Heart right ventricle (tissue), 16 donors: ENCODE results near the gene SYS1. TPM values are rescaled to one million over a fixed set of nuclear protein-coding genes. Genes with fewer than 3 reads are reported as not detected.

Experiments
- ATAC-seq, 8 donors: fragments of 200-7000 bp; cut with Tn5 transposase; one replicate each; pipeline ENCODE4 v1.9.1; 2020; ENCODE audit warnings: mild to moderate bottlenecking in 8 of 8, moderate library complexity in 8 of 8, moderate number of reproducible peaks in 1 of 8
- DNase-seq, 2 donors: peaks; one replicate each; pipeline ENCODE4 v3.0.0-alpha.2; 2020
- H3K27ac ChIP-seq, 10 donors: fragments of 200-600 bp; sonication (generic) in 2 of 10; one replicate each; pipeline versions ENCODE4 v1.5.0 to v1.8.0; 2020 to 2022; ENCODE audit warnings: mild to moderate bottlenecking in 3 of 10
- H3K27me3 ChIP-seq, 7 donors: fragments of 200-600 bp; one replicate each; pipeline ENCODE4 v1.8.0; 2021 to 2022; ENCODE audit warnings: mild to moderate bottlenecking in 2 of 7
- H3K36me3 ChIP-seq, 9 donors: fragments of 200-600 bp; sonication (generic) in 1 of 9; one replicate each; pipeline versions ENCODE4 v1.5.0 to v1.8.0; 2020 to 2022; ENCODE audit warnings: mild to moderate bottlenecking in 2 of 9
- H3K4me1 ChIP-seq, 9 donors: fragments of 200-600 bp; sonication (generic) in 1 of 9; one replicate each; pipeline versions ENCODE4 v1.5.0 to v1.8.0; 2020 to 2022; ENCODE audit warnings: mild to moderate bottlenecking in 4 of 9
- H3K4me3 ChIP-seq, 10 donors: fragments of 200-600 bp; sonication (generic) in 2 of 10; one replicate each; pipeline versions ENCODE4 v1.5.0 to v1.8.0; 2020 to 2022; ENCODE audit warnings: mild to moderate bottlenecking in 7 of 10, moderate library complexity in 2 of 10
- H3K9me3 ChIP-seq, 11 donors: fragments of 200-600 bp in 10 of 11; sonication (generic) in 2 of 11; one replicate each; pipeline versions ENCODE4 v1.5.0 to v1.8.0; 2013 to 2022; ENCODE audit warnings: mild to moderate bottlenecking in 2 of 11, control low read depth in 1 of 11, moderate library complexity in 1 of 11
- WGBS, 2 donors: extraction: QIAGEN DNeasy Blood & Tissue Kit; methylation state at CpG; one replicate each; pipeline ENCODE4 v1.1.7; 2013; ENCODE audit warnings: inconsistent platforms in 1 of 2; 5-methylcytosine and 5-hydroxymethylcytosine counted together
- intact Hi-C, 10 donors: fragments of 100-400 bp; cut with DNase I; formaldehyde crosslinking; loops; one replicate each; pipeline versions ENCODE4 v1.11.1 to v1.14.2; 2022
- polyA plus RNA-seq, 2 donors: library from polyadenylated mRNA; stranded (reverse); fragments of 200-250 nt; gene quantifications; one replicate each; pipeline ENCODE4 v1.2.3, GENCODE V29; 2013
- total RNA-seq, 10 donors: library from RNA; stranded (reverse); fragmentation: NEBNext Ultra II Directional in 3 of 10; extraction: Animal tissue kit (Norgen Biotek cat#: 25700) in 3 of 10; gene quantifications; one replicate each; pipeline versions ENCODE4 v1.2.1 to v1.2.4, GENCODE V29; 2021 to 2023
- TF ChIP-seq, protein P1 (sequence below), 9 donors: fragments of 200-600 bp; sonication (generic) in 2 of 9; IDR thresholded peaks; one replicate each; pipeline versions ENCODE4 v1.5.0 to v1.8.0; 2021 to 2022; ENCODE audit warnings: antibody characterized with exemption in 9 of 9, mild to moderate bottlenecking in 5 of 9, moderate library complexity in 1 of 9
- donor health status: Arrhythmogenic right ventricular cardiomyopathy.
- donor health status: ischemic (EF 13 %, LVEDD 7.1; RV severe dilation, severe dysfunction).
- donor health status: healthy with polysubstance abuse.
- donor health status: DM: no; HTN: yes; CAD: no.
- donor health status: DM: no; HTN: no; CAD: no.
- donor health status: ischemic (EF 25% LVEDD 6.9; RV normal size, moderate dysfunction).
- donor health status: ischemic (EF 25% LVEDD 5.7; RV mildly dilated, moderate dysfunction).
- donor health status: healthy.
- donor health status: DM: yes; HTN: yes; CAD: no.
- donor health status: Ischemic cardiomyopathy.
- donor health status: ischemic (EF 35%, LVEDD 5.7; RV mildly dilated, moderate dysfunction).
- donor health status: nonischemic (EF 11% LVEDD 7.7; RV severe dilation, severe dysfunction).
- donor health status: DM: yes; HTN: yes; CAD: no.
- donor health status: PGD.
- donor health status: ischemic (EF 29% LVEDD 5.4; RV normal size, mild dysfunction).
- donor health status: nonischemic (EF 23%, LVEDD 6.1; RV moderate dilation, normal function).

The SYS1 gene
- total and polyA plus RNA-seq, 12 donors = 11.7 to 34.5 (median 18.2) TPM

DNA sequence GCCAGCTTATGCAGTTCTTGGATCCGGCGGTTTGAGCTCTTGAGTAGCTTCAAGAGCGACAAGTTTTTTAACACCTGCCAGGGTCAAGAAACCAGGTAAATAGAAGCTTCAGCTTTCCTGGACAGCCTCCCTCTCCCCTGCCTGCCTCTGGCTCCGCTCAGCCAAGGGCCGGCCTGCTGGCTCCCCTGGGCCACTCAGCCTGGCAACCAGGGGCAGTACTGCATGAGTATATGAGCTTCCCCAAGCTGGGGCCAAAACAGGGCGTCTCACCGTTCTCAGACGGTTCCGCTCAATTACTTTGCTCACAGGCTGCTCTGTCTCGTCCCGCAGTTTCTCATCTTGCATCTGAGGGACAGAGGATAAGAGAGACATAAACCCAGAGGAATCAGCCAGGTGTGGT, 14.3 kb downstream of the SYS1 start:
- no peak overlapping the region for H3K4me3 ChIP-seq
- intact Hi-C loops = no loop called here
- ATAC-seq (no peak), DNase-seq (no peak)
- peaks cover 0 to 18% (median 10%) of the 10 kb centered on the region in 9 donors for H3K4me1 ChIP-seq
- TF ChIP-seq, protein P1, sequence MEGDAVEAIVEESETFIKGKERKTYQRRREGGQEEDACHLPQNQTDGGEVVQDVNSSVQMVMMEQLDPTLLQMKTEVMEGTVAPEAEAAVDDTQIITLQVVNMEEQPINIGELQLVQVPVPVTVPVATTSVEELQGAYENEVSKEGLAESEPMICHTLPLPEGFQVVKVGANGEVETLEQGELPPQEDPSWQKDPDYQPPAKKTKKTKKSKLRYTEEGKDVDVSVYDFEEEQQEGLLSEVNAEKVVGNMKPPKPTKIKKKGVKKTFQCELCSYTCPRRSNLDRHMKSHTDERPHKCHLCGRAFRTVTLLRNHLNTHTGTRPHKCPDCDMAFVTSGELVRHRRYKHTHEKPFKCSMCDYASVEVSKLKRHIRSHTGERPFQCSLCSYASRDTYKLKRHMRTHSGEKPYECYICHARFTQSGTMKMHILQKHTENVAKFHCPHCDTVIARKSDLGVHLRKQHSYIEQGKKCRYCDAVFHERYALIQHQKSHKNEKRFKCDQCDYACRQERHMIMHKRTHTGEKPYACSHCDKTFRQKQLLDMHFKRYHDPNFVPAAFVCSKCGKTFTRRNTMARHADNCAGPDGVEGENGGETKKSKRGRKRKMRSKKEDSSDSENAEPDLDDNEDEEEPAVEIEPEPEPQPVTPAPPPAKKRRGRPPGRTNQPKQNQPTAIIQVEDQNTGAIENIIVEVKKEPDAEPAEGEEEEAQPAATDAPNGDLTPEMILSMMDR (IDR thresholded peaks at IDR 0.05) = no peak
- H3K27ac ChIP-seq = no peak overlapping the region
- no peaks in the 10 kb centered on the region for H3K27me3 ChIP-seq
- peaks cover 0 to 3% (median 0%) of the 10 kb centered on the region in 9 donors for H3K36me3 ChIP-seq
- H3K9me3 ChIP-seq = no peaks in the 10 kb centered on the region
- 81 to 87% methylated on average over 11 of the region's 11 CpGs for WGBS, 2 donors

DNA sequence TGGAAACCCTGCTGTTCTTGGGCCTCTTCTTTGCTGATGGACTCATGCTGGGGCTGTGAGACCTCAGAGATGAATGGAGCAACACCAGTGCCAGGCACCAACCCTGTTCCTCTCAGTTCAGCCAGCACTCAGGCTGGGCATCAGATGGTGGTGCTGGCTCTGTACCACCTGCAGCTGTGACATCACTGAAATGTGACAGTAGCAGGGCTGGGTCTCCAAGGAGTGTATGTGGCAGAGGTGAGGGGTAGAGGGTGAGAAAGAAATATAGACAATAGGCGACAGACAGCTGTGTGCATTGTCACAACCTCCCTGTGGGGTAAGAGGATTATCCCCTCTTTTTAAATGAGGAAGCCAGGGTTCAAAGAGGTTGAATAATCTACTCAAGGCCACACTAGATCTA, 15.2 kb downstream of the SYS1 start, which contains the start of gene TP53TG5:
TP53TG5 (minus strand) TSS at position 135 of the 400 bp plus-strand sequence; CDS start at position 46, 89 bp downstream.
- no peak for DNase-seq
- Histone ChIP-seq H3K4me3 (no peak within 1 kb of the TSS), H3K36me3 (peaks cover 0 to 3% (median 0%) of the 10 kb centered on the region in 9 donors), H3K4me1 (peaks cover 0 to 10% (median 5%) of the 10 kb centered on the region in 9 donors), H3K9me3 (no peaks in the 10 kb centered on the region), H3K27me3 (no peaks in the 10 kb centered on the region), H3K27ac (no peak within 1 kb of the TSS)
- ATAC-seq = no peak
- TF ChIP-seq, protein P1 (IDR thresholded peaks at IDR 0.05) = no peak
- WGBS, 2 donors = 89 to 91% methylated on average over 1 of the region's 1 CpG
- intact Hi-C loops = no loop called here

DNA sequence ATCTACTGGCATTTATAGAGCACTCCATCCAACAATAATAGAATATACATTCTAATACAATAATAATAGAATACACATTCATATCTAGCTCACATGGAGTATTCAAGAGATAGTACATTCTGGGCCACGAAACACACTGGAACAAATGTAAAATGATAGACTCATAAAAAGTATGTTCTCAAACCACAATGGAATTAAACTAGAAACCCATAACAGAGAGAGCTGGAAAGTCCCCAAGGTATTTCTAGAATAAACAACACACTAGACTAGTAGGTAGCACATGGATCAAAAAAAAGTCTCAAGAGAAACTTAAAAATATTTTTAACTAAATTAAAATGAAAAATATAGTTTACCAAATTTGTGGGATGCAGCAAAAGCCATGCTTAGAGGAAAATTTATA, 24.3 kb downstream of the SYS1 start:
- intact Hi-C loops = no loop called here
- Histone ChIP-seq H3K4me3 (no peak overlapping the region), H3K4me1 (no peaks in the 10 kb centered on the region), H3K36me3 (no peaks in the 10 kb centered on the region), H3K27ac (no peak overlapping the region), H3K27me3 (no peaks in the 10 kb centered on the region), H3K9me3 (peaks cover 0 to 7% (median 0%) of the 10 kb centered on the region in 11 donors)
- WGBS, 2 donors = 89 to 94% methylated on average over 1 of the region's 1 CpG
- no peak for ATAC-seq
- TF ChIP-seq, protein P1 (IDR thresholded peaks at IDR 0.05) = no peak
- no peak for DNase-seq

DNA sequence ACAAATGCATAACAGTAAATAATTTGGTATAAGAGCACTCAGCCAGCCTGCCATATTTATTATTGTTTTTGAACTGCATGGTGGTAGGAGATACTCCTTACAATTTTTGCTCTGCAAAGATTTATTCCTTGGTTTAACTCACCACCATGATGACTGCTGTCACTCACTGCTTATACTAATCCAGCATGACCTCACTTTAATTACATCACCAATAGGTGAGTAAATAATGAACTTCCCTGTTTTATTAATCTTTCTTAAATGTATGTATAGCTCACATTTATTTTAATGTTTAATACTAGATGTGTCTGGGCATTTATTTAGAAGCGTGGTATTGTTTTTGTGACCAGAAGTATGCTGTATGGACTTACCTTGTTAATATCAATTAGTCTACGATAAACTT, 28.0 kb downstream of the SYS1 start:
- ATAC-seq (no peak), DNase-seq (no peak)
- H3K4me1 ChIP-seq = no peaks in the 10 kb centered on the region
- H3K4me3 ChIP-seq = no peak overlapping the region
- TF ChIP-seq, protein P1 (IDR thresholded peaks at IDR 0.05) = no peak
- 94 to 98% methylated on average over 2 of the region's 2 CpGs for WGBS, 2 donors
- peaks cover 0 to 3% (median 0%) of the 10 kb centered on the region in 9 donors for H3K36me3 ChIP-seq
- no peaks in the 10 kb centered on the region for H3K27me3 ChIP-seq
- intact Hi-C loops = no loop called here
- H3K9me3 ChIP-seq = peaks cover 0 to 7% (median 0%) of the 10 kb centered on the region in 11 donors
- no peak overlapping the region for H3K27ac ChIP-seq
